GM23338 (cell line): ENCODE data around the gene MAST4. TPM values are rescaled to one million over a fixed set of nuclear protein-coding genes. Genes with fewer than 3 reads are reported as not detected.

Experiments
- ATAC-seq: fragments of 200-7000 bp; cut with Tn5 transposase; 3 replicates; pipeline ENCODE4 v1.9.1; 2020
- DNase-seq: peaks from one replicate; pipeline ENCODE4 v3.0.0-alpha.2; 2015; ENCODE audit warnings: low spot score
- H2AFZ ChIP-seq: fragments of 200-600 bp; sonication (generic); 2 replicates; pipeline ENCODE4 v1.8.0; 2016; ENCODE audit warnings: antibody characterized with exemption, mild to moderate bottlenecking, moderate library complexity
- H3F3A ChIP-seq: fragments of 200-600 bp; sonication (generic); replicated peaks from 2 replicates; pipeline ENCODE4 v1.8.0; 2017; ENCODE audit warnings: antibody characterized with exemption, mixed run types, low read depth
- H3K27ac ChIP-seq: fragments of 200-600 bp; sonication (generic); 2 replicates; pipeline ENCODE4 v1.6.1; 2016; ENCODE audit warnings: low read depth
- H3K27me3 ChIP-seq: fragments of 200-600 bp; sonication (generic); 2 replicates; pipeline ENCODE4 v1.8.0; 2016; ENCODE audit warnings: mild to moderate bottlenecking, mixed run types, moderate library complexity; ENCODE audit not compliant: insufficient read depth
- H3K36me3 ChIP-seq: fragments of 200-600 bp; sonication (generic); 2 replicates; pipeline ENCODE4 v1.8.0; 2016; ENCODE audit warnings: mild to moderate bottlenecking; ENCODE audit not compliant: insufficient read depth
- H3K4me1 ChIP-seq: fragments of 200-600 bp; sonication (generic); 2 replicates; pipeline ENCODE4 v1.8.0; 2016; ENCODE audit warnings: mild to moderate bottlenecking, moderate library complexity; ENCODE audit not compliant: insufficient read depth
- H3K4me2 ChIP-seq: fragments of 200-600 bp; sonication (generic); 2 replicates; pipeline ENCODE4 v1.7.1; 2017; ENCODE audit warnings: mixed run types
- H3K4me3 ChIP-seq: fragments of 200-600 bp; sonication (generic); 2 replicates; pipeline ENCODE4 v1.6.1; 2016; ENCODE audit warnings: mixed run types
- H3K79me2 ChIP-seq: fragments of 200-600 bp; sonication (generic); replicated peaks from 2 replicates; pipeline ENCODE4 v1.8.0; 2017; ENCODE audit warnings: mild to moderate bottlenecking; ENCODE audit not compliant: insufficient read depth
- H3K9me2 ChIP-seq: fragments of 200-600 bp; sonication (generic); 2 replicates; pipeline ENCODE4 v1.8.0; 2017; ENCODE audit not compliant: insufficient read depth
- H4K20me1 ChIP-seq: fragments of 200-600 bp; sonication (generic); replicated peaks from 2 replicates; pipeline ENCODE4 v1.8.0; 2017; ENCODE audit warnings: mild to moderate bottlenecking; ENCODE audit not compliant: insufficient read depth
- H3K27ac Mint-ChIP-seq: 2 replicates; pipeline ENCODE4 v1.8.0; 2020; ENCODE audit warnings: inconsistent platforms, mild to moderate bottlenecking, moderate library complexity, mixed read lengths
- H3K27me3 Mint-ChIP-seq: 3 replicates; pipeline ENCODE4 v1.8.0; 2022; ENCODE audit warnings: low read depth, mild to moderate bottlenecking, moderate library complexity, mixed read lengths, inconsistent platforms; ENCODE audit not compliant: insufficient read depth, poor library complexity
- H3K36me3 Mint-ChIP-seq: 3 replicates; pipeline ENCODE4 v1.8.0; 2021; ENCODE audit warnings: low read depth, mild to moderate bottlenecking, inconsistent platforms, moderate library complexity, mixed read lengths
- H3K4me1 Mint-ChIP-seq: 3 replicates; pipeline ENCODE4 v1.8.0; 2020; ENCODE audit warnings: mild to moderate bottlenecking, inconsistent platforms, mixed read lengths
- H3K4me3 Mint-ChIP-seq: 3 replicates; pipeline ENCODE4 v1.8.0; 2021; ENCODE audit warnings: moderate library complexity, mild to moderate bottlenecking, inconsistent platforms, mixed read lengths
- H3K9me3 Mint-ChIP-seq: 3 replicates; pipeline ENCODE4 v1.8.0; 2020; ENCODE audit warnings: moderate library complexity, mild to moderate bottlenecking, inconsistent platforms, mixed read lengths
- CTCF ChIP-seq, 2 experiments: fragments of 200-600 bp in 1 of 2; sonication (generic) in 1 of 2; conservative IDR thresholded peaks; 2 replicates each; pipeline versions ENCODE4 v1.5.1 to v1.6.1; 2016 to 2017; ENCODE audit warnings: antibody characterized with exemption in 2 of 2, low read depth in 2 of 2, mild to moderate bottlenecking in 2 of 2, moderate library complexity in 1 of 2
- ZNF462 ChIP-seq: fragments of 250-450 bp; sonication (Bioruptor Pico); IDR thresholded peaks from 2 replicates; pipeline ENCODE4 v1.5.0; 2020; ENCODE audit warnings: mild to moderate bottlenecking, moderate library complexity
- polyA plus RNA-seq: library from polyadenylated mRNA; unstranded; fragments of >200 nt; fragmentation: Nextera tagmentation; extraction: Ambion mirVana; gene quantifications from 2 replicates; pipeline ENCODE4 v1.2.1, GENCODE V29; 2016
- total RNA-seq: library from RNA; depleted of rRNA; stranded (reverse); fragments of >200 nt; shearing (Covaris generic); gene quantifications from 2 replicates; pipeline ENCODE4 v1.2.3, GENCODE V29; 2014

The MAST4 gene
- total and polyA plus RNA-seq, 2 experiments from 2014 or later: 3.6 to 8.5 TPM

GRCh38 chr5:66881480-66882161, 285.4 kb downstream of the MAST4 start (continued):
- TF ChIP-seq ZNF462 (CRISPR knock-in tag) (no peak), CTCF (conservative IDR thresholded peaks at IDR 0.05; ENCODE audit: low read depth in 2 of 2) (no peak)

GRCh38 chr5:66882606-66883227, 286.5 kb downstream of the MAST4 start:
- Histone ChIP-seq H3K79me2 (no peaks in the 10 kb centered on the region), H3K36me3 (no peaks in the 10 kb centered on the region), H3K27ac (no peak overlapping the region), H3K4me2 (no peak overlapping the region), H3K9me2 (no peaks in the 10 kb centered on the region; the same call in 1 of the 2 replicates), H3F3A (no peaks in the 10 kb centered on the region), H3K27me3 (no peaks in the 10 kb centered on the region), H3K4me1 (0 out of 2 replicates have a peak, but pooled peaks cover 3% of the 10 kb centered on the region), H4K20me1 (no peaks in the 10 kb centered on the region), H3K4me3 (no peak overlapping the region), H2AFZ (no peak overlapping the region)
- Mint-ChIP-seq H3K4me1 (peaks cover 4% of the 10 kb centered on the region; the same call in 1 of the 3 replicates), H3K9me3 (no peaks in the 10 kb centered on the region), H3K36me3 (no peaks in the 10 kb centered on the region), H3K27ac (0 out of 2 replicates have a peak overlapping the region, but pooled peaks have one; percentile 10), H3K4me3 (no peak overlapping the region), H3K27me3 (no peaks in the 10 kb centered on the region)
- ATAC-seq (no peak), DNase-seq (no peak)
- no peak for TF ChIP-seq CTCF (conservative IDR thresholded peaks at IDR 0.05; ENCODE audit: low read depth in 2 of 2)
